Superior temporal gyrus (tissue), 1 donor: ENCODE results near the gene RHEX.
"Not testable (repeated sequence)": the region's sequence is repeated elsewhere in the genome, so short reads cannot be mapped to it uniquely, and the experiment has no call there.

ENCODE experiments used
- DNase-seq: peaks from one replicate; pipeline ENCODE4 v3.0.0-alpha.2; 2016; ENCODE audit errors: extremely low spot score

RHEX gene

GRCh38 chr1:206052919-206053610 lies at the start of gene RHEX:
Gene RHEX, plus strand, starts transcription at chr1:206053173. Its CDS starts 44,656 bp downstream, at chr1:206097829.
- DNase-seq, result not testable (repeated sequence)

GRCh38 chr1:206003854-206004800 lies 48.8 kb upstream of the RHEX start:
- DNase-seq, result no peak

GRCh38 chr1:206004826-206005225 lies 48.1 kb upstream of the RHEX start:
- no peak for DNase-seq

- no peak for DNase-seq
These were observed 47.7 kb upstream of the RHEX start for GRCh38 chr1:206005234-206005633.

- no peak for DNase-seq
These were observed 47.2 kb upstream of the RHEX start for GRCh38 chr1:206005778-206006180.

- no peak for DNase-seq
These were observed 46.0 kb upstream of the RHEX start for GRCh38 chr1:206006946-206007345.

- DNase-seq, result no peak
These were observed 42.9 kb upstream of the RHEX start for GRCh38 chr1:206010060-206010459.

GRCh38 chr1:206011057-206011456 lies 41.9 kb upstream of the RHEX start:
- no peak for DNase-seq

- DNase-seq, result no peak
These were observed 40.7 kb upstream of the RHEX start for GRCh38 chr1:206012086-206012859.

GRCh38 chr1:206013026-206013795 lies 39.8 kb upstream of the RHEX start:
- no peak for DNase-seq

- no peak for DNase-seq
These were observed 38.4 kb upstream of the RHEX start for GRCh38 chr1:206014601-206015000.

- no peak for DNase-seq
These were observed 37.9 kb upstream of the RHEX start for GRCh38 chr1:206015071-206015470.

- no peak for DNase-seq
These were observed 32.5 kb upstream of the RHEX start for GRCh38 chr1:206020393-206021007.

GRCh38 chr1:206021008-206021625 lies 31.9 kb upstream of the RHEX start:
- no peak for DNase-seq

GRCh38 chr1:206021626-206022365 lies 31.2 kb upstream of the RHEX start:
- DNase-seq, result no peak

GRCh38 chr1:206022766-206023165 lies 30.2 kb upstream of the RHEX start:
- no peak for DNase-seq

GRCh38 chr1:206023695-206024094 lies 29.3 kb upstream of the RHEX start, which contains the start of gene CTSE:
Gene CTSE, minus strand, starts transcription at chr1:206023895. Its CDS starts 104 bp downstream, at chr1:206023791.
- DNase-seq, result no peak

GRCh38 chr1:206025283-206025820 lies 27.6 kb upstream of the RHEX start:
- no peak for DNase-seq

GRCh38 chr1:206029484-206029883 lies 23.5 kb upstream of the RHEX start:
- DNase-seq, result no peak
